ENCODE results near the gene MAP2K1.
A peak's percentile ranks its signal among the peaks of the same experiment; 100 is the strongest.
"Not testable (repeated sequence)": the region's sequence is repeated elsewhere in the genome, so short reads cannot be mapped to it uniquely, and the experiment has no call there.

MAP2K1 gene

GRCh38 chr15:66476535-66476934 is 89.8 kb downstream of the MAP2K1 start:
- DNase-seq (ENCODE audit: low spot score), result no peak

- no peak for DNase-seq (ENCODE audit: low spot score)
These were observed 90.3 kb downstream of the MAP2K1 start for GRCh38 chr15:66477011-66477410.

- no peak for DNase-seq (ENCODE audit: low spot score)
These were observed 93.6 kb downstream of the MAP2K1 start for GRCh38 chr15:66480267-66480666.

GRCh38 chr15:66481107-66481856 is 94.6 kb downstream of the MAP2K1 start:
- no peak for DNase-seq (ENCODE audit: low spot score)

- no peak for DNase-seq (ENCODE audit: low spot score)
These were observed 95.8 kb downstream of the MAP2K1 start for GRCh38 chr15:66482539-66482938.

- no peak for DNase-seq (ENCODE audit: low spot score)
These were observed 96.4 kb downstream of the MAP2K1 start for GRCh38 chr15:66483131-66483566.

- no peak for DNase-seq (ENCODE audit: low spot score)
These were observed 97.9 kb downstream of the MAP2K1 start for GRCh38 chr15:66484539-66485112.

- DNase-seq (ENCODE audit: low spot score), result no peak
These were observed 100.2 kb downstream of the MAP2K1 start for GRCh38 chr15:66486887-66487286.

- no peak for DNase-seq (ENCODE audit: low spot score)
These were observed 101.8 kb downstream of the MAP2K1 start for GRCh38 chr15:66488525-66488924.

GRCh38 chr15:66489179-66489791 is 102.6 kb downstream of the MAP2K1 start:
- no peak for DNase-seq (ENCODE audit: low spot score)

- no peak for DNase-seq (ENCODE audit: low spot score)
These were observed 105.1 kb downstream of the MAP2K1 start for GRCh38 chr15:66491846-66492245.

GRCh38 chr15:66494262-66494661 is 107.5 kb downstream of the MAP2K1 start:
- DNase-seq (ENCODE audit: low spot score), result no peak

GRCh38 chr15:66496951-66497501 is 110.3 kb downstream of the MAP2K1 start:
- no peak for DNase-seq (ENCODE audit: low spot score)

- DNase-seq (ENCODE audit: low spot score), result peak; percentile 96
These were observed 111.1 kb downstream of the MAP2K1 start, which contains the start of gene SNAPC5 for GRCh38 chr15:66497502-66498455. Gene SNAPC5 (minus strand): TSS chr15:66497762. CDS start chr15:66497731, 31 bp downstream.

GRCh38 chr15:66498501-66499386 is 112.0 kb downstream of the MAP2K1 start:
- peak; percentile 51 for DNase-seq (ENCODE audit: low spot score)

- DNase-seq (ENCODE audit: low spot score), result not testable (repeated sequence)
These were observed 113.6 kb downstream of the MAP2K1 start for GRCh38 chr15:66500346-66500745.

GRCh38 chr15:66502491-66502890 is 115.8 kb downstream of the MAP2K1 start:
- no peak for DNase-seq (ENCODE audit: low spot score)

- DNase-seq (ENCODE audit: low spot score), result not testable (repeated sequence)
These were observed 116.4 kb downstream of the MAP2K1 start for GRCh38 chr15:66503041-66503648.

- no peak for DNase-seq (ENCODE audit: low spot score)
These were observed 117.3 kb downstream of the MAP2K1 start for GRCh38 chr15:66503780-66504562.
